Hepatocyte (in vitro differentiated cells): Measurements from ENCODE around the gene RARB. TPM values are rescaled to one million over a fixed set of nuclear protein-coding genes. Genes with fewer than 3 reads are reported as not detected.

ENCODE experiments used
- DNase-seq: peaks from one replicate; pipeline ENCODE4 v3.0.0-alpha.2; 2016; ENCODE audit warnings: low spot score
- H2AFZ ChIP-seq: fragments of 200-600 bp; sonication (generic); 2 replicates; pipeline ENCODE4 v1.6.0; 2016; ENCODE audit warnings: antibody characterized with exemption, mild to moderate bottlenecking
- H3K27ac ChIP-seq: fragments of 200-600 bp; sonication (generic); 2 replicates; pipeline ENCODE4 v1.5.1; 2016; ENCODE audit warnings: mild to moderate bottlenecking
- H3K27me3 ChIP-seq: fragments of 200-600 bp; sonication (generic); 2 replicates; pipeline ENCODE4 v1.6.1; 2016
- H3K36me3 ChIP-seq: fragments of 200-600 bp; sonication (generic); replicated peaks from 2 replicates; pipeline ENCODE4 v1.5.1; 2016; ENCODE audit warnings: low read depth; ENCODE audit not compliant: insufficient read depth
- H3K4me1 ChIP-seq: fragments of 200-600 bp; sonication (generic); 2 replicates; pipeline ENCODE4 v1.5.1; 2016; ENCODE audit warnings: mild to moderate bottlenecking, moderate library complexity; ENCODE audit not compliant: insufficient read depth
- H3K4me2 ChIP-seq: fragments of 200-600 bp; sonication (generic); 2 replicates; pipeline ENCODE4 v1.6.0; 2016
- H3K4me3 ChIP-seq: fragments of 200-600 bp; sonication (generic); 2 replicates; pipeline ENCODE4 v1.5.1; 2016; ENCODE audit warnings: mild to moderate bottlenecking
- H3K79me2 ChIP-seq: fragments of 200-600 bp; sonication (generic); 2 replicates; pipeline ENCODE4 v1.6.0; 2017; ENCODE audit warnings: mild to moderate bottlenecking
- H3K9me2 ChIP-seq: fragments of 200-600 bp; sonication (generic); replicated peaks from 2 replicates; pipeline ENCODE4 v1.6.0; 2017; ENCODE audit warnings: mild to moderate bottlenecking; ENCODE audit not compliant: insufficient read depth
- H3K9me3 ChIP-seq: fragments of 200-600 bp; sonication (generic); 2 replicates; pipeline ENCODE4 v1.5.1; 2016; ENCODE audit warnings: low read depth, mild to moderate bottlenecking
- H4K20me1 ChIP-seq: fragments of 200-600 bp; sonication (generic); 2 replicates; pipeline ENCODE4 v1.6.0; 2016; ENCODE audit warnings: mild to moderate bottlenecking; ENCODE audit not compliant: insufficient read depth, poor library complexity, severe bottlenecking
- EZH2 ChIP-seq: fragments of 200-600 bp; sonication (generic); IDR thresholded peaks from 2 replicates; pipeline ENCODE4 v1.6.1; 2016; ENCODE audit warnings: antibody characterized with exemption, mild to moderate bottlenecking, borderline replicate concordance
- EZH2phosphoT487 ChIP-seq: fragments of 200-600 bp; sonication (generic); IDR thresholded peaks from one replicate; pipeline ENCODE4 v1.6.1; 2018; ENCODE audit warnings: antibody characterized with exemption, mild to moderate bottlenecking, low read depth, moderate library complexity; ENCODE audit not compliant: unreplicated experiment, severe bottlenecking
- WGBS: methylation state at CpG from one replicate; pipeline ENCODE4 v1.1.6; 2016; ENCODE audit warnings: low lambda C conversion rate; ENCODE audit errors: missing lambda C conversion rate; 5-methylcytosine and 5-hydroxymethylcytosine counted together
- polyA plus RNA-seq: library from polyadenylated mRNA; unstranded; fragments of >200 nt; fragmentation: Nextera tagmentation; extraction: Ambion mirVana; gene quantifications from 2 replicates; pipeline ENCODE4 v1.2.1, GENCODE V29; 2016
- total RNA-seq: library from RNA; depleted of rRNA; stranded (reverse); fragments of >200 nt; gene quantifications from 2 replicates; pipeline ENCODE4 v1.2.3, GENCODE V29; 2014
- TF ChIP-seq, protein P1 (sequence below): fragments of 200-600 bp; sonication (generic); IDR thresholded peaks from 2 replicates; pipeline ENCODE4 v1.5.1; 2016; ENCODE audit warnings: antibody characterized with exemption, mild to moderate bottlenecking; ENCODE audit not compliant: poor library complexity

Gene RARB
- total and polyA plus RNA-seq, 2 experiments from 2014 or later, result 22.2 to 30.7 TPM

DNA sequence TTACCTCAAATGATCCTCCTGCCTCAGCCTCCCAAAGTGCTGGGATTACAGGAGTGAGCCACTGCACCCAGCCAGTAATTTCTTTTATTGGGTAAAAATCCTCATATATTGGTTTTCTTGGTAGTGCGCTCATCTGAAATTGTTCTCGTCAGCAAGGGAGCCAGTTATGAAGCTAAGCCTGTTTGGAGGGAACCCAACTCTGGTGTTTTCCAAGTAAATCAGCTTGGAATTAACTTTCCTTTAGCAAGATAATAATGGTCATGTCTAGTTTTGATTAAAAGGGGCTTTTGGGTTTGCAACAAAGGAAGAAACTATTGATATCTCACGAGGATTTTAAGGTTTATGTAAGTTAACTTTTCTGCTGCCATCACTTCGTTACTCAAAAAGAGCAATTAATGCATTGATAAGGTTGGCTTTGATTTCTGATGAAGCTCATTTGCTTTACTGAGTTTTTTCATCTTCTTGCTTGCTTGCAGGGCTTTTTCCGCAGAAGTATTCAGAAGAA, 72.7 kb downstream of the RARB start:
- H2AFZ ChIP-seq, result no peak overlapping the region
- no peak for TF ChIP-seq EZH2
- no peak for TF ChIP-seq EZH2phosphoT487
- TF ChIP-seq, protein P1, sequence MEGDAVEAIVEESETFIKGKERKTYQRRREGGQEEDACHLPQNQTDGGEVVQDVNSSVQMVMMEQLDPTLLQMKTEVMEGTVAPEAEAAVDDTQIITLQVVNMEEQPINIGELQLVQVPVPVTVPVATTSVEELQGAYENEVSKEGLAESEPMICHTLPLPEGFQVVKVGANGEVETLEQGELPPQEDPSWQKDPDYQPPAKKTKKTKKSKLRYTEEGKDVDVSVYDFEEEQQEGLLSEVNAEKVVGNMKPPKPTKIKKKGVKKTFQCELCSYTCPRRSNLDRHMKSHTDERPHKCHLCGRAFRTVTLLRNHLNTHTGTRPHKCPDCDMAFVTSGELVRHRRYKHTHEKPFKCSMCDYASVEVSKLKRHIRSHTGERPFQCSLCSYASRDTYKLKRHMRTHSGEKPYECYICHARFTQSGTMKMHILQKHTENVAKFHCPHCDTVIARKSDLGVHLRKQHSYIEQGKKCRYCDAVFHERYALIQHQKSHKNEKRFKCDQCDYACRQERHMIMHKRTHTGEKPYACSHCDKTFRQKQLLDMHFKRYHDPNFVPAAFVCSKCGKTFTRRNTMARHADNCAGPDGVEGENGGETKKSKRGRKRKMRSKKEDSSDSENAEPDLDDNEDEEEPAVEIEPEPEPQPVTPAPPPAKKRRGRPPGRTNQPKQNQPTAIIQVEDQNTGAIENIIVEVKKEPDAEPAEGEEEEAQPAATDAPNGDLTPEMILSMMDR, result no peak
- no peak overlapping the region for H3K27ac ChIP-seq
- no peaks in the 10 kb centered on the region for H3K9me2 ChIP-seq
- peaks cover 5% of the 10 kb centered on the region for H3K36me3 ChIP-seq
- H3K4me3 ChIP-seq, result no peak overlapping the region
- H3K4me1 ChIP-seq, result peaks cover 10% of the 10 kb centered on the region
- WGBS, result 91% methylated on average over 5 of the region's 5 CpGs
- no peak overlapping the region for H3K4me2 ChIP-seq
- peaks cover 23% of the 10 kb centered on the region for H3K79me2 ChIP-seq
- H3K9me3 ChIP-seq, result no peaks in the 10 kb centered on the region
- no peaks in the 10 kb centered on the region for H3K27me3 ChIP-seq
- H4K20me1 ChIP-seq, result no peaks in the 10 kb centered on the region
- DNase-seq, result no peak

DNA sequence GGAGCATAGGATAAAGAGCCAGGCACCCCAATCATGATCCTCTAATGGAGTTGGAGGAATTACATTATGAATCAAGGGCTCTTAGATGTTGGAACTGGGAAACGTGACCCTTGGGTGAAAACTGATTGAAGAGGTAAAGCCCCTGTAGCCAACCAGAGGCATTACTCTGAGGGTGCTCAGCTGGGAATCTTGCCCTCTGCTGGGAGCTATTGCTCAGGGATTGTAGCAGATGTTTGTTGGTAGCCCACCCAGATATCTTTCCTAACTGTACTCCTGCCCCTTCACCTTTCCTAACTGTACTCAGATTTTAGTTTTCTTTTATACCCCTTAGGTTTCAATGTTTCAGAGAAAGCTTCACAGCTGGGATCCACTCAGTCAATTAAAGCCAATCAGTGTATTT, 74.2 kb downstream of the RARB start:
- DNase-seq, result no peak
- 100% methylated on average over 1 of the region's 1 CpG for WGBS
- Histone ChIP-seq H3K9me2 (no peaks in the 10 kb centered on the region), H3K79me2 (peaks cover 24% of the 10 kb centered on the region), H3K4me3 (no peak overlapping the region), H3K27me3 (no peaks in the 10 kb centered on the region), H3K27ac (no peak overlapping the region), H4K20me1 (no peaks in the 10 kb centered on the region), H2AFZ (no peak overlapping the region), H3K4me1 (peaks cover 10% of the 10 kb centered on the region), H3K36me3 (peaks cover 5% of the 10 kb centered on the region), H3K9me3 (no peaks in the 10 kb centered on the region), H3K4me2 (no peak overlapping the region)
- TF ChIP-seq EZH2 (no peak), EZH2phosphoT487 (no peak)
- TF ChIP-seq, protein P1, result no peak

DNA sequence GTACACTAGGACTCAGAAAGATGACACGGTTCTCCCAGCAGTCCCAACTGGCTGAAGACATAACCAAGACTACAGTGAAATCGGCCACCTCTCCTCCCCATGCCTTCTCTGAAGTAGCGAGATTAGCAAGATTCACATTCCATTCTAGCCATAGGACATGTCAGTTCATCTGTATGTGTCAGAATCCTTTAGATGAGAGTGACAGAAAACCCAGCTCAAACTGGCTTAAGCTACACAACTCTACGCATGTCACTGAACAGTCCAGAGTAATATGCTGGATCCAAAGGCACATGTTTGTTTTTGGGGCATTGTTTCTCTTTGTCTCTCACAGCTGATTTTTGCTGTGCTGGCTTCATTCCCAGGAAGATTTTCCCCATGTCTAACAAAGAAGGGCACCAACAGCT, 75.8 kb downstream of the RARB start:
- Histone ChIP-seq H3K9me3 (no peaks in the 10 kb centered on the region), H3K9me2 (no peaks in the 10 kb centered on the region), H3K4me2 (no peak overlapping the region), H3K79me2 (peaks cover 20% of the 10 kb centered on the region), H3K27ac (peak overlapping the region; percentile 24), H3K4me1 (peaks cover 6% of the 10 kb centered on the region), H3K4me3 (no peak overlapping the region), H2AFZ (no peak overlapping the region), H3K27me3 (no peaks in the 10 kb centered on the region), H4K20me1 (no peaks in the 10 kb centered on the region), H3K36me3 (peaks cover 5% of the 10 kb centered on the region)
- 89% methylated on average over 4 of the region's 4 CpGs for WGBS
- TF ChIP-seq EZH2, result no peak
- TF ChIP-seq, protein P1, result no peak
- no peak for DNase-seq

DNA sequence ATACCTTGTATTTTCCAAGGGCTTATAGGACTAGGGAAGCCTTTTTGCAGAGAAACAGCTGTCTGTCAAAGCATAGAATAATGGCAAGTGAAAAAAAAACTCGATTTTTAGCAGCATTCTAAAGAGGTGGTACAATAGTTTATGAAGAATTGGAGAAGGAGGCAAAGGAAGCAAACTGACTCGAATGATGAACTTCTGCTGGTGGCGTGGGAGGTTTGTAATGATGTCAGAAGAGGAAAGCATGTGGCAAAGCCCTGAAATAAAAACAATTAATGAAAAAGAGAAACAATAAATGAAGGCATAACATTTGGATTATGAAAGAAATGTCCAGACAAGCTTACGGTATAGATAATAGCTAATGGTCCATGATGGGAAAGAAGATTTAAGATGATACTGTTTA, 77.5 kb downstream of the RARB start:
- Histone ChIP-seq H4K20me1 (no peaks in the 10 kb centered on the region), H3K79me2 (peaks cover 25% of the 10 kb centered on the region), H3K4me3 (no peak overlapping the region), H3K9me2 (no peaks in the 10 kb centered on the region), H3K36me3 (peaks cover 5% of the 10 kb centered on the region), H3K4me2 (no peak overlapping the region), H2AFZ (no peak overlapping the region), H3K27me3 (no peaks in the 10 kb centered on the region), H3K27ac (no peak overlapping the region), H3K9me3 (no peaks in the 10 kb centered on the region), H3K4me1 (peaks cover 8% of the 10 kb centered on the region)
- TF ChIP-seq, protein P1, result no peak
- TF ChIP-seq EZH2phosphoT487, result no peak
- TF ChIP-seq EZH2, result no peak
- whole genome bisulfite sequencing, result 98% methylated on average over 4 of the region's 4 CpGs
- no peak for DNase-seq
